Daoy (cell line): ENCODE measurements around the gene VSX2. TPM values are rescaled to one million over a fixed set of nuclear protein-coding genes. Genes with fewer than 3 reads are reported as not detected.

Source experiments
- DNase-seq: peaks from one replicate; pipeline ENCODE4 v3.0.0-alpha.2; 2015; ENCODE audit warnings: low read depth
- total RNA-seq: library from RNA; depleted of rRNA; stranded (reverse); fragments of >200 nt; shearing (Covaris generic); gene quantifications from 2 replicates; pipeline ENCODE4 v1.2.3, GENCODE V29; 2014

Gene VSX2
- total RNA-seq, 1 experiment from 2014 or later, result not detected

- DNase-seq, result no peak
These were observed 17.5 kb upstream of the VSX2 start for GRCh38 chr14:74221741-74222140.

GRCh38 chr14:74223016-74223415 is 16.2 kb upstream of the VSX2 start:
- DNase-seq, result no peak

DNA sequence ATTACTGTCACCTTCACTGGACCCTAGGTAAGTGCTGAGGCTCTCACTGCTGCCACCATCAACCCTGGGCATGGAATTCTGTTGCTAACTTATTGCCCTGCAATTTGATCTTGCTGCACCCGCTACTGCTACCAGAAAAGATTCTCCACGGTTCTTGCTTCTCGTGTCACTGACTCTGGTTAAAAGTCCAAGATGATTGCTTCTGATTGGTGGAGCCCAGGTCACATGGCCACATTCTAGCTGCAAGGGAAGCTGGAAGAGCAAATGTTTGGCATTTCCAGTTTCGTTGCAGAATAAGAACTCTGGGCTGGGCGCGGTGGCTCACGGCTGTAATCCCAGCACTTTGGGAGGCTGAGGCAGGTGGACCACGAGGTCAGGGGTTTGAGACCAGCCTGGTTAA is 7.5 kb upstream of the VSX2 start:
- no peak for DNase-seq

DNA sequence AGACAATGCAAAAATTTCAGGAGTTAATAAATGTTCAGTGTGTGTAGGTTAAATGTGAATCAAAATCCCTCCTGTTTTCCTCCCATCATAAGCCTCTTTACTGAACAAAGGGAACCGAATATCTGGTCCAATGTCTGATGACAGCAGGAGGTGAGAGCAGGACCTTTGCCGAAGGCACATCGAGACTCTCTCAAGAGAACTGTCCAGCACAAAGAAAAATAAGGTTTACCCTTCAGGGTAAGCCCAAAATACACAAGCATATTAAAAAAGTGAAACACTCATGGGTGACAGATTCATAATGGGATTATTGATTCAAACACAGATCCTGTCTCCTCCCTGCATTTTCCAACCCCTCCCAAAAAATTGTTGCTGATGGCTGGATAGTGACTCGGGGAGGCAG is 4.2 kb upstream of the VSX2 start:
- DNase-seq, result no peak

DNA sequence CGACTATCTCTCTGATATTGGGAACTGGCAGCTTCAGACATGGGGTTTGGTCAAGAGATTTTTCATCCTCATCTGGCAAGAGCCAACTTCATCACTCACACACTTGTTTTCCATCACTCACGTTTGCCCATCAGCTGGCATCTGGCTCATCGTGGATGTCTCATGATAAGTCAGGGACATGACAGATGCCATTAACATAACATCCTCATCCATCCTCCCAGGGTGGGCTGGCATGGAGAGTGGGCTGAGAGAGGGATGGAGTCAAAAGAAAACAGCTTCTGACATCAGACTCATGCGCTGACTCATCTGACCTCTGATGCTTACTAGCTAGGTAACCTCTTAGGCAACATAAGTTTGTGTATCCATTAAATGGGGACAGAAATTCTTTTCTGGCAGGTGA is 1.8 kb upstream of the VSX2 start:
- no peak for DNase-seq

DNA sequence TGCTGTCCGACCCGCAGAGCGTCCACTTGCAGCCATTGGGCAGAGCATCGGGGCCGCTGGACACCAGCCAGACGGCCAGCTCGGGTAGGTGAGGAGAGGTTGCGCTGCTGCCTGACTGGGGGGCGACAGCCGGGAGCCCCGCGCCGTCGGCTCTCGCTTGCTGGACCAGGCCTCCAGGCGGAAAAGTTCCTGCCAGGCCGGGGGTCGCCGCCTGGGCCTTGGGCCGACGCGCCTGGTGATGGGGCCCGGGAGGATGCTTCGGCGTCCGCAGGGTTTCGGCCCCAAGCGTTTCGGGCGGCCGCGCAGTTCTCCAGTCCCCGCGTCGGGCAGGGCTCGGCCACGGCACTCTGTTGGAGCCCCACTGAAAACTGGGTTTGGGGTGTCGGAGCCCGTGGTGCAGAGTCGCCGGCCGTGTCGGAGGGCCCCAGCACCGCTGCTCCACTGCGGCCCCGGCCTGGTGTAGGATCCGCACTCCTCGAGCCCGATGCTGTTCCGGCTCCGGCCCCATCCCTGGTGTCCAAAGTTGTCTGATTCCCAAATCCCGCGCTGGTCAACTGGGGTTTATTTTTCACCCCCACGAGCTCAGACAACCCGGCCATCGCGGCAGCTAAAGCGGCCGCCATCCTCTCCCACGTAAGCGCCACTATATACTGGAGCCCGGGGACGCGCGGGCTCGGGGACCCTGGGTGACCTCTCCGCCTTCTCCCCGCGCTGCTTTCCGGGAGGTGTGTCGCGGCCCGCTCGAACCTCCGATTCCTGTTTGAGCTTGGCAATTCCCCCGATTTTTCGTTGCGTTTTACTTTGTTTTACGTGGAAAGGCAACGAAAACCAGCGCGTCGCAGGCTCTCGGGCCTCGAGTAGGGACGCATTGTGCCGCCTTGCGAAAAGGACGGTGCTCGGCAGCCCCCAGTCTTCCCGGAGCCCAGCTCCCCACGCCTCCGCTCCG is 872 bp downstream of the VSX2 start:
- DNase-seq, result peak; percentile 24

DNA sequence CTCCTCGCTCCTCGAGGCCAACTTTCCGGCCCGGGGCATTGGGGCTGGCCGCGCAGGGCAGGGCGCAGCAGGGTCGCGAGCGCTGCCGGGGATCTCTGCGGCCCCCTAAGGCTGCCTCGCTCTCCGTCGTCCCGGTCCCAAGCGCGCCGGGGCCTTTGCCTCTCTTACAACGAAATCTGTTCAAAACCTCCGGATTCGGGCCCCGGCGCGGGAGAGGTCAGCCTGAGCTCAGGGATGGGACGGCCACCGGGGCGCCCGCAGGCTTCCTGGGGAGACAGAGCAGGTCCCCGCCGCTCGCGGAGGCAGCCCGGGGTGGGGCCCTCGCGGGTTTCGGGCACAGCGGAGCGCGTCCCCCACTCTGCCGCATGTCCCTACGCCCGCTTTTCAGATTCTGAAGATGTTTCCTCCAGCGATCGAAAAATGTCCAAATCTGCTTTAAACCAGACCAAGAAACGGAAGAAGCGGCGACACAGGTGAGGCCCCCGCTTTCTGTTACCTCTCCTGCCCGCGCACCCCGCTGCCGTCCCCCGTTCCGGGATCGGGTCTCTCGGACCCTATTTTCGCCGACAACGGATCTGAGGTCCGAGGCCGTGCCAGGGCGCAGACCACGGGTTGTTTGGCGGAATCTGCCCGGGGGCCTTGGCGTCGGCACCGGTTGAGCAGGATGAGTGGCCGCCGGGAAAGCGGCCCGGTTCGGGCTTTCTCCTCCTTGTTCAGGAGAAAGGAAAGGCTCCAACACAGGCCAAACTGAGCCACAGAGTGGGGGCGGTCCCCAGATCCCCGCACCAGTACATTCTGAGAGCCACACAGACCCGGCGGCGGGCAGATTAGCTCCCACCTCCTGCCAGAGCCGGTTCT is 1.8 kb downstream of the VSX2 start:
- DNase-seq, result no peak

DNA sequence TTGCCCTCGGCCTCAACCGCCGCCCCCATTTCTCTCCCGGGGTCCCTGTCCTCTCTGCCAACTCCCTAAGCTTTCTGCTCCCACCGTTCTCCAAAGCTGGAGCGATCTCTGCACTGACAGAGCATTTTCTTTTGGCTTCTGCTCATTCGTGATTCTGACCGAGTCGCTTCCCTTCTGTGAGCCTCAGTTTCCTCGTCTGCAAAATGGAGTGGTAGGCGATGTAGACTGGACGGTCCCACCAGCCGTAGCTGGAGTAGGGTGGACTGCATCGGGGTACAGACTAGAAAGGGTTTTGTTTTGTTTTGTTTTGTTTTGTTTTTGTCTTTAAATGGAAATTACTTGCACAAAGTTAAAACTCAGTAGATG is 2.4 kb downstream of the VSX2 start:
- no peak for DNase-seq

DNA sequence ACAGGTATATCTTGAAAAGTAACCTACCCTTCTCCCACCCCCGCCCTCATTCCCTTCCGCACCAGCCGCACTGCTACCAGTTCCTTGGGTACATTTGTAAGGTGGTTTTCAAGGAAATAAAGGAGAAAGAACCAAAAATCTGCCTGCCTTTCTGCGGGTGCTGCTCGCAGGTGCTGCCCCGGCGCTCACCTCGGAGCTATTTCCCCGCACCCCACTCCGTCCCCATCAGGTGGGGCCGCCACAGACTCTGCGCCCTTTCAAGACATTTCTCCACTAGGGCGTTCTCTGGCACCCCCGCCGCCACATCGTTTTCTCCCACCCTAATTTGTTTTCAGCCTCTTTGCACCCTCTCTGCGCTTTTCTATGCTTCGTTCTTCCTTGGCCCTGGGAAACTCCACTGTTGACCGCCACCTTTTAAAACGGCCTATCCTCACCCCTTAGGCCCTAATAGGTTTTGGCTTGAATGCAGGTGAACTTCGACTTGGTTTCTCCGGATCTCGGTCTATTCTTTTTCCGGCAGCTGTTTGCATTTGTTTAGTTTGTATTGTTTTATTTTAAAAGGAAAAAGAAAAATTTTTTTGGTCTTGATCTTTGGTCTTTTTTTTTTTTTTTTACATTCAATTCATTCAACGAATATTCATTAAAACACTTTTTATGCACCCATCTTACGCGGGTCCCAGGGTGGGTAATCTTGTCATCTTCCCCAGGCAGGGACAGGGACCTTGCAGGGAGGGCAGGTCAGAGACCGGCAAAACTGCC is 3.0 kb downstream of the VSX2 start:
- no peak for DNase-seq

- DNase-seq, result no peak
These were observed 3.5 kb downstream of the VSX2 start for GRCh38 chr14:74242780-74243042.

DNA sequence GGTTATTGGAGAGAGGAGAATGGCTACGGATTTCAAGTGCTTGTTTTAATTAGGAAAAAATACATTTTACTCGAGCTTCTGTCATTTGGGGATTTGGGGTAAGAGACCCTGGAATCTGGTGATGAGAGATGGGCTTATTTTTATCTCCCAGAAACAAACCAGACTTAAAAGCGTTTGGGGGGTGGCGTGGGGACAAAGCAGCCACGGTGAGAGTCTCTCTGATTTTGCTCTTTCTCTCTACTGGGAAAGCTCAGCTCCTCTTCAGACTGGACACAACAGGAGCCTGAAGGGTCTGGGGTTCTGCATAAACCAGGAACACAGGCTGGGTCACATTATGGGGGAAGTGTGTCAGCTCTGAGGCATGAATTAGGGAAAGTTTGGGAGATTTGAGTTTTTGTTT is 3.8 kb downstream of the VSX2 start:
- DNase-seq, result no peak

DNA sequence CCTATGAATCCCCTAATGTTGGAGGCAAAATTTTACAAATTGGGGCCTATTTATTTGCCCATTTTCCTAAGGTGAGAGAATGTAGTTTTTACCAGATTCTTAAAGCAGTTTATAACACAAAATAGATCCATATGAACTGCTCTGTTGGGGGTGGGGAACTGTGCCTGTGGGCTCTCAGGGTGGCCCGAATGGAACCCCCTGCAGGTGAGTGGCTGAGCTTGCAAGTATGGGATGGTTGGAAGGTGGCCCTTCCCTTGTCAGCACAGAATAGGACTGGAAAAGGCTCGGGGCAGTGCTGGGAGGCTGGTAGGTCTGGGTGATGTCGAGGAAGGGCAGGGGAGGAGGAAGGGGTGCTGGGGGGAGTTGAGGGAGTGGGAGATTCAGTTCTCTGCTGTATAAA is 4.9 kb downstream of the VSX2 start:
- no peak for DNase-seq

DNA sequence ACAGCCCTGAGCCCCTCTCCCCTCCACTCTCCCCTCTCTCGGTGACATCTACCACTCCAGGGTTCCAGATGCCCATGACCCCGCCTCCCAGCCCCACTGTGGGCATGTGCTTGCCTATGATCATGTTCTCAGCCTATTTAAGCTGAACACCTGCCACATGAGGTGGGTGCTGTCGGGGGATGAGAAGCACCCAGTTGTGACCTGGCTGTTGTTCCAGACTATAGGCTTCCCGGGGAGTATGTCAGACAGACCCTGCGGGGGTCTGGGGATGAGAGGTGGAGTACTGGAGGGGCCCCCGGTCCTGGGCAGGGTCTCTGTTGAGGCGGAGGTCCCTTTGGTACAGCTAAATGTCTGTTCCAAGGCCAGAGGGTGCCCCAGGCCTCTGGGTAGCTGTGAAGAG is 6.0 kb downstream of the VSX2 start:
- DNase-seq, result no peak

- no peak for DNase-seq
These were observed 7.3 kb downstream of the VSX2 start for GRCh38 chr14:74246542-74246941.

DNA sequence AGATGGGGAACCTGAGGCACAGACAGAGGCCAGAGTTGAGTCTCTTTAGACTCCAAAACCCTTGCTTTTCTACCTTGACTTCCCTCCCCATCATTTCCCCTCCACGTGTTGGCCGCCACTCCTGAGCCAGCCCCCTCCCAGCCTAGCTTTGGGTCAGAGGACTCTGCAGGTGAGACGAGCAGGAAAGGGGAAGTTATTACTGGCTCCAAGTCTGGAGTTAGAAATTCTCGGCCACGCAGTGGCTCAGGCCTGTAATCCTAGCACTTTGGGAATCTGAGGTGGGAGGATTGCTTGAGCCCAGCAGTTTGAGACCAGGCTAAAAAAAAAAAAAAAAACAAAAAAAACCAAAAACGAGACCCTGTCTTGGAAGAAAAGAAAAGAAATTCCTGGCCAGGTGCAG is 8.8 kb downstream of the VSX2 start:
- DNase-seq, result no peak

- no peak for DNase-seq
These were observed 10.5 kb downstream of the VSX2 start for GRCh38 chr14:74249433-74250375.

DNA sequence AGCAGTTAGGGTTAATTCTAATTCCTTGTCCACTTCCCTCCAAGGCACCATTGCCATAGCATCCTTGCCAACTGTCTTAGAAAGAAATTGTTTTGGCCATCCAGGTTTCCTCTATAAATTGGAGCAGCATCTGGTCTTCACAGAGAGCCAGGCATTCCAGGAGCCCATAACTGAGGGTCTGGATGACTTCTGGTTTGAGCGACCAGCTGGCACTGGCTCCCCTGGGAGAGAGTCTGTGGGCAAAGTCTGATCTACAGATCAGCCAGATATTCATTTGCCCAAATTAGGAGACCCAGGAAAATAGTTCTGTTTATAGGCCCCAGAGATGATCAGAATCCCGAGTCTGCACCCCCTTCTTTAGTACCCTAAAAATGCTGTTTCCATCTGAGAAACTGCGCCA is 16.0 kb downstream of the VSX2 start:
- no peak for DNase-seq

DNA sequence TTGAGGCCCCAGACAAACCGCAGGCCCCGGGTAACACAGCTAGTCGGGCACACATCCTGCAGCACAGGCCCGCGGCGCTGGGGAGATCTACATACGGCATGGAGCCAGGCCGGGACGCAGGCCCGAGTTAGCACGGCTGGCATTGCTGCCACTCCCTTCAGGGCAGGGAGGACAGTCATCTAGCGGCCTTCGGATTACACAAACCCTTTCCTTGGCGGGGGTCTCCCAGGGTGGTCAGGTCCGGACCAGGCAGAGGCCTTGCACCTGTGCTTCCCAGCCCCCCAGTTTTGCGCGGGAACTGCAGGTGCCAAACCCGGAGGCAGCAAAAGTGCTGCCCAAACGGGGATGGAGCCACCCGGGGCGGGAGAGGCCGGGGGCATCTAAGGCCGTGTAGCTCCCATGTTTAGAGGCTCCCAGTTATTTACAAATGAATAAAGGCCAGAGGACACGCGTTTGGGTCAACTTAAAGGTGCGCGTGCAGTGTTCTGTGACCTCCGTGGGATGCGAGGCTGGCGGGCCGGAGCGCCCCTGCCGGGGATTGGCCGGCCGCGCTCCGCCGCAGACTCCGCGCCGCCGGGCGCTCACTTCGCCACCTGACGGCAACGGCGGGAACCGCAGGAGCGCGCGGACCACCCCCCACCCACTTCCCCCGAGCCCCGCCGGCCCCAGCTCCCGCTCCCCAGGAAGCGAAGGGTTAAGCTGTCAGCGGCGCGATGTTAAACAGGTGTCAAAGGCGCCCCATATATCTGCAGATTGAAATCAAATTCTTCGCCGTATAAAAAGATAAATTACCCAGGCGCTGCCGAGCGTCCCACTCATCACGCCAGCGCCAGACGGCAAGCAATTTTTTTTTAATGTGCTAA is 18.1 kb downstream of the VSX2 start:
- DNase-seq, result peak; percentile 61

DNA sequence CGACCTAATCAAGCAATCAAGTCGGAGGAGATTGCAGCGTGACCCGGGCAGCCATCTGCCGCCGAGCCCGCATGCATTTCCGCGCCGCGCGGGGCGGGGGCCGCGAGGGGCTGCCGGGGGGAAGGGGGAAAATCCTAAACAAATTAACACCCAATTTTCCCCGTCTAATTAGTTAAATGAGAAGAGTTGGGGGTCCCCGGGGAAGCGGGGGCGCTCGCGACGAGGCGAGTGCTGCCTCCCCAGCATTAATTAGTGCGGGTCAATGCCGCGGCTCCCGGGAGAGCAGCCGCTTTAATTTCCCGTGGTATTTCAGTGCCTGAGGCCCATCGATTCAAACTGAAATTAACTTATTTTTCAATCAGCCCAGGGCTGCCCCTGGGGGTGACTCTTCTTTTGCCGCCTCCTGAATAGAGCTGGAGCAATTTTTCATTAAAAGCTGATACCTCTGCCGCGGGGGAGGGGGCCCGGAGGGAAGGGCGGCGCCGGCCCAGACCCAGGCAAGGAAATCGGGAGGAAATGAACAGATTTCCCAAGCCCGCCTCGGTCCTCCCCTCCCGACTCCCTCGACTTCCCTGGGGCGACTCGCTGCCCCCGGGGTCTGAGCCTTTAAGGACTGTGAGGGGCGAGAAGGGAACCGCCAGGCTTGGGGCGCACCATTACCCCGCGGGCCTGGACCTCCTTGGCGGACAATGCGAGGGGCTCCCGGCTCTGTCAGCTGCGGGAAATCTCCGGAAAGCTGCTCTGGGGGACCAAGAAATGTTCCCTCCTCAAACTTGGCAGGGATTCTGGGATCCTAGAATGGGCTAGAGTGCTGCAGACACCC is 18.9 kb downstream of the VSX2 start:
- DNase-seq, result no peak

DNA sequence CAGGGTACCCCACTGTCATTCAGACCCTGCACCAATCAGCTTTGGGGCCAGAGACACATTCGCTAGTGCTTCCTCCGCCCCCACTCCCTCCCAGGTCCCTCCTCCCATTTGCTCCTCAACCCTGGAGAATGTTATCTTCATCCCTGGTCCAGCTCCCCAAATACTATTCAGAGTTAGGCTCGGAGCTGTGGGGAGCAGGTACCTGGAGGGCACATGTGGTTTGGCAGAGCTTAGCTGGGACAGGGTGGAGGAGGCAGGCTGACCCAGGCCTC is 19.5 kb downstream of the VSX2 start:
- DNase-seq, result no peak
